ENCODE data around the gene SIGLEC6. TPM values are rescaled to one million over a fixed set of nuclear protein-coding genes. Genes with fewer than 3 reads are reported as not detected.

Gene SIGLEC6
- total RNA-seq, 2 experiments from 2014 or later = not detected

GRCh38 chr19:51559240-51559639, 27.8 kb upstream of the SIGLEC6 start:
- H3K36me3 Mint-ChIP-seq = no peaks in the 10 kb centered on the region
- ATAC-seq (no peak), DNase-seq (no peak)
- no peak overlapping the region for H3K27ac Mint-ChIP-seq
- H3K4me1 Mint-ChIP-seq = no peaks in the 10 kb centered on the region
- no peaks in the 10 kb centered on the region for H3K9me3 Mint-ChIP-seq (ENCODE audit: low read depth)
- H3K27me3 Mint-ChIP-seq = peaks cover 43% of the 10 kb centered on the region
- CTCF ChIA-PET = no interaction called here
- no peak overlapping the region for H3K4me3 Mint-ChIP-seq

DNA sequence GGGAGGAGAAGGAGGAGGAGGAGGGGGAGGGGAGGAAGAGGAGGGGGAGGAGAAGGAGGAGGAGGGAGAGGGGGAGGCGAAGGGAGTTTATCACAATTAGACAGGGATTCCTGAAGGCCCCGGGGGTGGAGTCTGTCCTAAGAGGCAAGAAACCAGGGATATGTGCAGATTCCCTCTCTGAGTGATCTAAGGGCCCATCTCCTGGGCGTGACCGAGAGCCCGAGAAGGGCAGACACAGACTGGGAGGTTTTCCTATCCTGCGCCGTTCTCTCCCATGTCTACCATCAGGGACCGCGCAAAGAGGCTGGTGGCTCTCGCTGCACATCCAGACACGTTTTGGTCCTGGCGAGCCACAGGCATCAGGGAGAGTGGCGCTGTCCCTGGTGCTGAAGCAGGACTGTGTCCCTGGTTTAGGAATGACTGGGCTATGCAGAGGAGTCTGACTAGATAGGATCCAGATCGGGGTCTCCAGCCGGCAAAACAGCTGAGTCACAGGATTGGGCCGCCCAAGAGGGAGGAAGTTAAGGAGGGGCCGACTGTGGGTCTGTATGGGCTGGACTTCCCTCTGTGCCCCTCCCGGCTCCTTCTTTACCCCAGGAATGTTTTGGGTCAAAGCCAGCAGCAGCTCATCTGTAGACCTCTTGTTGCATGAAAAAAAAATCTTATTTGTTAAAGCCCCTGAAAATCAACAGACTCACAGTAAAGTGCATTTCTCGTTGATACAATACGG, 21.7 kb upstream of the SIGLEC6 start:
- Mint-ChIP-seq H3K4me3 (no peak overlapping the region), H3K9me3 (ENCODE audit: low read depth) (no peaks in the 10 kb centered on the region), H3K27ac (no peak overlapping the region), H3K27me3 (peaks cover 41% of the 10 kb centered on the region), H3K36me3 (no peaks in the 10 kb centered on the region), H3K4me1 (peaks cover 34% of the 10 kb centered on the region)
- DNase-seq (peak; percentile 67), ATAC-seq (peak; percentile 39)
- CTCF ChIA-PET = interaction anchor here (1.7 kb wide), 1 partner anchor 80 kb away, joined by 5 read pairs; no protein-coding TSS in a partner anchor

GRCh38 chr19:51552608-51552995, 21.1 kb upstream of the SIGLEC6 start:
- Mint-ChIP-seq H3K4me1 (peaks cover 40% of the 10 kb centered on the region), H3K4me3 (no peak overlapping the region), H3K36me3 (no peaks in the 10 kb centered on the region), H3K9me3 (ENCODE audit: low read depth) (no peaks in the 10 kb centered on the region), H3K27me3 (peaks cover 41% of the 10 kb centered on the region), H3K27ac (no peak overlapping the region)
- DNase-seq = no peak
- CTCF ChIA-PET = interaction anchor here (1.2 kb wide), 1 partner anchor 37 kb away, joined by 3 read pairs; no protein-coding TSS in a partner anchor
- ATAC-seq = no peak

- DNase-seq (no peak), ATAC-seq (no peak)
- Mint-ChIP-seq H3K36me3 (no peaks in the 10 kb centered on the region), H3K27ac (no peak overlapping the region), H3K9me3 (ENCODE audit: low read depth) (no peaks in the 10 kb centered on the region), H3K27me3 (peaks cover 38% of the 10 kb centered on the region), H3K4me3 (peak overlapping the region; percentile 40), H3K4me1 (peaks cover 47% of the 10 kb centered on the region)
- CTCF ChIA-PET = interaction anchor here (1.2 kb wide), 1 partner anchor 36 kb away, joined by 3 read pairs; no protein-coding TSS in a partner anchor
Observed at GRCh38 chr19:51551673-51552432, 20.4 kb upstream of the SIGLEC6 start.

- H3K36me3 Mint-ChIP-seq = no peaks in the 10 kb centered on the region
- ATAC-seq (no peak), DNase-seq (no peak)
- peak overlapping the region; percentile 40 for H3K4me3 Mint-ChIP-seq
- peaks cover 35% of the 10 kb centered on the region for H3K27me3 Mint-ChIP-seq
- CTCF ChIA-PET = interaction anchor here (1.2 kb wide), 1 partner anchor 35 kb away, joined by 3 read pairs; no protein-coding TSS in a partner anchor
- H3K27ac Mint-ChIP-seq = peak overlapping the region; percentile 16
- H3K4me1 Mint-ChIP-seq = peaks cover 55% of the 10 kb centered on the region
- no peaks in the 10 kb centered on the region for H3K9me3 Mint-ChIP-seq (ENCODE audit: low read depth)
Observed at GRCh38 chr19:51550848-51551672, 19.6 kb upstream of the SIGLEC6 start.

GRCh38 chr19:51549533-51550324, 18.3 kb upstream of the SIGLEC6 start:
- Mint-ChIP-seq H3K4me3 (peak overlapping the region; percentile 2), H3K36me3 (no peaks in the 10 kb centered on the region), H3K9me3 (ENCODE audit: low read depth) (no peaks in the 10 kb centered on the region), H3K27ac (peak overlapping the region; percentile 68), H3K27me3 (peaks cover 33% of the 10 kb centered on the region), H3K4me1 (peaks cover 58% of the 10 kb centered on the region)
- CTCF ChIA-PET = interaction anchor here (0.6 to 0.7 kb wide), 2 partner anchors 111 to 455 kb away, joined by 3 to 4 read pairs; no protein-coding TSS in a partner anchor
- ATAC-seq (no peak), DNase-seq (no peak)

GRCh38 chr19:51548891-51549305, 17.4 kb upstream of the SIGLEC6 start:
- Mint-ChIP-seq H3K27me3 (peaks cover 30% of the 10 kb centered on the region), H3K4me3 (no peak overlapping the region), H3K36me3 (no peaks in the 10 kb centered on the region), H3K27ac (no peak overlapping the region), H3K9me3 (ENCODE audit: low read depth) (no peaks in the 10 kb centered on the region), H3K4me1 (peaks cover 58% of the 10 kb centered on the region)
- ATAC-seq (no peak), DNase-seq (no peak)
- CTCF ChIA-PET = no interaction called here

GRCh38 chr19:51548213-51548651, 16.8 kb upstream of the SIGLEC6 start:
- peaks cover 57% of the 10 kb centered on the region for H3K4me1 Mint-ChIP-seq
- no peaks in the 10 kb centered on the region for H3K36me3 Mint-ChIP-seq
- H3K27me3 Mint-ChIP-seq = peaks cover 29% of the 10 kb centered on the region
- H3K27ac Mint-ChIP-seq = no peak overlapping the region
- ATAC-seq (no peak), DNase-seq (no peak)
- CTCF ChIA-PET = interaction anchor here (1.1 kb wide), 1 partner anchor 532 kb away, joined by 3 read pairs; no protein-coding TSS in a partner anchor
- H3K4me3 Mint-ChIP-seq = no peak overlapping the region
- no peaks in the 10 kb centered on the region for H3K9me3 Mint-ChIP-seq (ENCODE audit: low read depth)

GRCh38 chr19:51547397-51548212, 16.1 kb upstream of the SIGLEC6 start:
- Mint-ChIP-seq H3K27ac (peak overlapping the region; percentile 42), H3K27me3 (peaks cover 30% of the 10 kb centered on the region), H3K9me3 (ENCODE audit: low read depth) (no peaks in the 10 kb centered on the region), H3K4me1 (peaks cover 55% of the 10 kb centered on the region), H3K4me3 (no peak overlapping the region), H3K36me3 (no peaks in the 10 kb centered on the region)
- DNase-seq (no peak), ATAC-seq (no peak)
- CTCF ChIA-PET = interaction anchor here (1.1 to 1.3 kb wide), 3 partner anchors 74 to 531 kb away, joined by 3 read pairs; no protein-coding TSS in a partner anchor

DNA sequence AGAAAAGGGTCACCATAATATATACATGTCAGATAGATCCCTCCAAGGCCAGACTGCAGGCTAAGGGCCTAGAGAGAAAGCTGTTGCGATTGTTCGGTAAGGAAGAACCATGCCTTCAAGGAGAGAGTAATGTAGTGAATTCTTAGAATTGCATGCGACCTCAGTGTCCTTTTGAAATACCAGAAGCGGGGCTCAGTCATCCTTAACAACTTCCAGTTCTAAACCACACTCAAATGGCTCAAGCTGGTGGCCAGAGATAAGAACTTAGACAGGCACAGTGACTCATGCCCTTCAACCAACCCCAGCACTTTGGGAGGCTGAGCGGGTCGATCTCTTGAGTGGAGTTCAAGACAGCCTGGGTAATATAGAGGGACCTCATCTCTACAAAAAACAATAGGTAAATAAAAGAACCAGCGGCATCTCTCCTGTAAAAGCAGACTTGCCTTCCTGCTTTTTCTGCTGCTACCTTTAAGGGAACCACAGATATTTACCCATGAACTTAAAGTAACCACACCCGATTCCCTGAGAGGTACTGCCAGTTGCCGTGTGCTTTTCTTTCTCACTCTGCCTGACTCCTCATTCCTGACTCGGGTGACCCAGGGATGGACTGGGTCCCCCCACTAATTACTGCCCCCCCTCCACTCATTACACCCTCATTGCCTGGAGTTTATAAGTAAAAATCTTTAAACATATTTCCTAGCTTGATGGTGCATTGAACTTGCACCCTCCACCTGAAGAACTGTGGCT, 15.4 kb upstream of the SIGLEC6 start:
- Mint-ChIP-seq H3K36me3 (no peaks in the 10 kb centered on the region), H3K27me3 (peaks cover 26% of the 10 kb centered on the region), H3K4me1 (peaks cover 51% of the 10 kb centered on the region), H3K4me3 (no peak overlapping the region), H3K27ac (peak overlapping the region; percentile 30), H3K9me3 (ENCODE audit: low read depth) (no peaks in the 10 kb centered on the region)
- ATAC-seq (peak; percentile 64), DNase-seq (peak; percentile 55)
- CTCF ChIA-PET = interaction anchor here (1.1 to 1.3 kb wide), 2 partner anchors 73 to 111 kb away, joined by 3 read pairs; no protein-coding TSS in a partner anchor

- DNase-seq = no peak
- Mint-ChIP-seq H3K4me1 (peaks cover 45% of the 10 kb centered on the region), H3K27ac (peak overlapping the region; percentile 0), H3K36me3 (no peaks in the 10 kb centered on the region), H3K9me3 (ENCODE audit: low read depth) (no peaks in the 10 kb centered on the region), H3K4me3 (no peak overlapping the region), H3K27me3 (peaks cover 24% of the 10 kb centered on the region)
- no peak for ATAC-seq
- CTCF ChIA-PET = interaction anchor here (1.1 kb wide), 1 partner anchor 111 kb away, joined by 3 read pairs; no protein-coding TSS in a partner anchor
Observed at GRCh38 chr19:51546107-51546649, 14.7 kb upstream of the SIGLEC6 start.

All from activated CD8-positive, alpha-beta memory T cell treated with anti-CD3 and anti-CD28 coated beads, Interleukin-2, amount 10 ng/mL, durations not matched to agents 7 days and 5 days (primary cell).